BLaER1 treated with 17β-estradiol and CSF1 and Interleukin-3, amounts not matched to agents 10 nM and 100 nM (cell line): Measurements from ENCODE around the gene AKT2.
A peak's percentile ranks its signal among the peaks of the same experiment; 100 is the strongest.

Source experiments
- H3K27ac ChIP-seq, 11 experiments: shearing (Covaris generic); formaldehyde crosslinking; 2 replicates each; pipeline ENCODE4 v1.8.1; 2022
- H3K27me3 ChIP-seq, 11 experiments: shearing (Covaris generic); formaldehyde crosslinking; 2 replicates each; pipeline ENCODE4 v1.8.1; 2022
- H3K36me3 ChIP-seq, 11 experiments: shearing (Covaris generic); formaldehyde crosslinking; 2 replicates each; pipeline ENCODE4 v1.8.1; 2022
- H3K4me1 ChIP-seq, 10 experiments: shearing (Covaris generic); formaldehyde crosslinking; 2 replicates each; pipeline ENCODE4 v1.8.1; 2022
- H3K4me2 ChIP-seq, 11 experiments: shearing (Covaris generic); formaldehyde crosslinking; 2 replicates each; pipeline ENCODE4 v1.8.1; 2022
- H3K4me3 ChIP-seq, 10 experiments: shearing (Covaris generic); formaldehyde crosslinking; 2 replicates each; pipeline ENCODE4 v1.8.1; 2022
- H3K9ac ChIP-seq, 11 experiments: shearing (Covaris generic); formaldehyde crosslinking; 2 replicates each; pipeline ENCODE4 v1.8.1; 2022
- H3K9me3 ChIP-seq, 11 experiments: shearing (Covaris generic); formaldehyde crosslinking; replicated peaks in 1 of 11; 2 replicates each; pipeline ENCODE4 v1.8.1; 2022
- H4K20me1 ChIP-seq, 11 experiments: shearing (Covaris generic); formaldehyde crosslinking; 2 replicates each; pipeline ENCODE4 v1.8.1; 2022
- Cebpa-rat ChIP-seq, 11 experiments: shearing (Covaris generic); IDR thresholded peaks; 2 replicates each; pipeline ENCODE4 v1.8.1; 2022

The AKT2 gene

DNA sequence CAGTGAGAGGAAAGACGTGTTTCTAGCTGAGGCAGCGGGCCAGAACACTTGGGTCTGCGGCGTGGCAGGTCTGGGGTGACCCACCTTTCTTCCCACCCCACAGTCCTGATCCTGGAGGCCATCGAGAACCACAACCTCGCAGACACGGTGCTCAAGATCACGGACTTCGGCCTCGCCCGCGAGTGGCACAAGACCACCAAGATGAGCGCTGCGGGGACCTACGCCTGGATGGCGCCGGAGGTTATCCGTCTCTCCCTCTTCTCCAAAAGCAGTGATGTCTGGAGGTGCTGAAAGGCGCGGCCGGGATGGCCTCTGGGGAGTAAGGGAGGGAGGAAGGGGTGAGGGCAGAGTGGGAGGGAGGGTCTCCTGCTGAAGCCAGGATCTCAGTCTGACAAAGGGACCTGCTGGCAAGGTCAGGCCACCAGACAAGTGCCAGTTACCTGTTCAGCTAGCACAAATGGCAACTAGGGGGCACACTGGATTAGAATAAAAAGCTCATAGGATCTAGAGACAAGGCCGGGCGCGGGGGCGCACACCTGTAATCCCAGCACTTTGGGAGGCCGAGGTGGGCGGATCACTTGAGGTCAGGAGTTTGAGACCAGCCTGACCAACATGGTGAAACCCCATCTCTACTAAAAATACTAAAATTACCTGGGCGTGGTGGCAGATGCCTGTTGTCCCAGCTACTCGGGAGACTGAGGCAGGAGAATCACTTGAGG, 86.7 kb downstream of the AKT2 start:
- H4K20me1 ChIP-seq = no peaks in the 10 kb centered on the region
- H3K4me3 ChIP-seq = no peak overlapping the region
- H3K36me3 ChIP-seq = peaks cover 0 to 28% (median 6%) of the 10 kb centered on the region in 11 experiments; a peak in 10 of 22 replicates
- no peak overlapping the region for H3K4me2 ChIP-seq
- H3K27me3 ChIP-seq = no peaks in the 10 kb centered on the region
- peaks cover 0 to 4% (median 1%) of the 10 kb centered on the region in 10 experiments; a peak in 7 of 20 replicates for H3K4me1 ChIP-seq
- no peak overlapping the region for H3K9ac ChIP-seq
- H3K9me3 ChIP-seq = no peaks in the 10 kb centered on the region
- no peak for TF ChIP-seq Cebpa-rat (IDR thresholded peaks at IDR 0.05)
- H3K27ac ChIP-seq = no peak overlapping the region

DNA sequence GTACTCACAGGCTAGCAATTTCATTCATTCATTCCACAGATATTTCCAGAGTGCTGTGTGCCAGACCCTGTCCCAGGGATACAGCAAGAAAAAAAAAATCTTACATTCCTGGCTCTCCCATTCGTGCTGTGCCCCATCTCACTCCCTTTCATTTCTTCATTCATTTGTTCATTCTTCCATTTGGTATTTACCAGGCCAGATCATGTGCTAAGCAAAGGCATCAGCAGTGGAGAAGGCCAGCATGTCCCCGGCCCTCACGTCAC, 91.6 kb downstream of the AKT2 start:
- Histone ChIP-seq H3K27me3 (no peaks in the 10 kb centered on the region), H3K4me1 (peaks cover 19 to 29% (median 24%) of the 10 kb centered on the region in 10 experiments), H3K4me2 (peak overlapping the region in 7 of 11 experiments; percentile 96 to 99 (median 99); a peak in 8 of 22 replicates), H3K9ac (no peak overlapping the region), H3K9me3 (no peaks in the 10 kb centered on the region), H4K20me1 (peaks cover 0 to 9% (median 0%) of the 10 kb centered on the region in 11 experiments; a peak in 1 of 22 replicates), H3K27ac (no peak overlapping the region), H3K36me3 (peaks cover 0 to 10% (median 0%) of the 10 kb centered on the region in 11 experiments; a peak in 4 of 22 replicates), H3K4me3 (no peak overlapping the region)
- TF ChIP-seq Cebpa-rat (IDR thresholded peaks at IDR 0.05) = no peak

DNA sequence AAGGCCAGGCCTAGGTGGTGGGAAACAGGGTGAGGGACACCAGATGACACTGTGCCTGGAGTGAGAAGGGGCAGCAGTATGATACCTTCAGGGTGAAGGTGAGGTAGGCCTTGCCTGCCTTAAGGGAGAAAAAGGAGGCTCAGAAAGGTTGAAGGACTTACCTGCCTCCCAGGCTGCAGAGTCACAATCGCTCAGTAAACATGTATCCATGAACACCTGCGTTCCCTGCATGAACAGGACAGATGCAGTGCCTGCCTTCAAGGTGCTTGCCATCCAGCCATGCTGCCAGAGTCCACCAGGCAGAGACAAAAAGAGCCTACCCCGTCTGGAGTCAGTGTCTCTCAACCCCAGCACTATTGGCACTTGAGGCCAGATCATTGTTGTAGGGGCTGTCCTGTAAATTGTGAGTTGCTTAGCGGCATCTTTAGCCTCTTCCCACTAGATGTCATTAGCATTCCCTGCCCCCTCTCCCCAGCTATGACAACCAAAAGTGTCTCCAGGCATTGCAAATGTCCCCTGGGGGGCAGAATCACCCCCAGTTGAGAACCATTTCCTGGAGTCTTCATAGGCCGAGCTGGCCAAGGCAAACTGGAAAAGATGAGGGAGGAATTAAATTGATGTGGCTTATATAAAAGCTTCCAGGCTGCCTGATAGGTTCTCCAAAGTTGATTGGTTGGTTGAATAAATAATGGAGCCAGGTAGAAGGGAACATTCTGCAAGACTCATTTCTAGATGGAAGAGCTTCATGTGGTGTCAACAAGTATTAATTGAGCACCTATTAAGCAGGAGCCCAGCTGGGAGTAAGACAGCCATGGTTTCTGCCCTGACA, 92.2 kb downstream of the AKT2 start:
- TF ChIP-seq Cebpa-rat (IDR thresholded peaks at IDR 0.05) = no peak
- H3K36me3 ChIP-seq = peaks cover 0 to 5% (median 0%) of the 10 kb centered on the region in 11 experiments; a peak in 3 of 22 replicates
- no peaks in the 10 kb centered on the region for H3K9me3 ChIP-seq
- no peaks in the 10 kb centered on the region for H3K27me3 ChIP-seq
- no peak overlapping the region for H3K27ac ChIP-seq
- H3K4me1 ChIP-seq = peaks cover 19 to 31% (median 24%) of the 10 kb centered on the region in 10 experiments
- H3K4me3 ChIP-seq = peak overlapping the region in 8 of 10 experiments; percentile 69 to 99 (median 92); a peak in 15 of 20 replicates
- H3K9ac ChIP-seq = peak overlapping the region in 5 of 11 experiments; percentile 89 to 94 (median 92); a peak in 5 of 22 replicates
- H3K4me2 ChIP-seq = peak overlapping the region; percentile 95 to 99 (median 98)
- H4K20me1 ChIP-seq = peaks cover 0 to 9% (median 0%) of the 10 kb centered on the region in 11 experiments; a peak in 1 of 22 replicates

DNA sequence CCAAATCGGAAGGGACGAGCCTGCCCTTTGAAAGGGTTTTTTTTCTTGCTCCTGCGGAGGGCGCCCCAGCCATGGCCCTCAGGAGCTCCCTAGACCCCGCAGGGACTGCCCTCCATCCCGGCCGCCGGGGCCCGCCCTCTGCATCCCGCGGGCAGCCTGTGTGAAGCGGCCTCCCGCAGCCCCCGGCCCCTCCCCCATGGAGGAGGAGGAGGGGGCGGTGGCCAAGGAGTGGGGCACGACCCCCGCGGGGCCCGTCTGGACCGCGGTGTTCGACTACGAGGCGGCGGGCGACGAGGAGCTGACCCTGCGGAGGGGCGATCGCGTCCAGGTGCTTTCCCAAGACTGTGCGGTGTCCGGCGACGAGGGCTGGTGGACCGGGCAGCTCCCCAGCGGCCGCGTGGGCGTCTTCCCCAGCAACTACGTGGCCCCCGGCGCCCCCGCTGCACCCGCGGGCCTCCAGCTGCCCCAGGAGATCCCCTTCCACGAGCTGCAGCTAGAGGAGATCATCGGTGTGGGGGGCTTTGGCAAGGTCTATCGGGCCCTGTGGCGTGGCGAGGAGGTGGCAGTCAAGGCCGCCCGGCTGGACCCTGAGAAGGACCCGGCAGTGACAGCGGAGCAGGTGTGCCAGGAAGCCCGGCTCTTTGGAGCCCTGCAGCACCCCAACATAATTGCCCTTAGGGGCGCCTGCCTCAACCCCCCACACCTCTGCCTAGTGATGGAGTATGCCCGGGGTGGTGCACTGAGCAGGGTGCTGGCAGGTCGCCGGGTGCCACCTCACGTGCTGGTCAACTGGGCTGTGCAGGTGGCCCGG, 93.1 kb downstream of the AKT2 start:
- peaks cover 19 to 31% (median 24%) of the 10 kb centered on the region in 10 experiments for H3K4me1 ChIP-seq
- peak overlapping the region; percentile 69 to 99 (median 92) for H3K4me3 ChIP-seq
- peak overlapping the region in 10 of 11 experiments; percentile 24 to 91 (median 82); a peak in 11 of 22 replicates for H3K27ac ChIP-seq
- no peak for TF ChIP-seq Cebpa-rat (IDR thresholded peaks at IDR 0.05)
- H3K4me2 ChIP-seq = peak overlapping the region; percentile 95 to 99 (median 98)
- peaks cover 0 to 9% (median 0%) of the 10 kb centered on the region in 11 experiments; a peak in 1 of 22 replicates for H4K20me1 ChIP-seq
- no peaks in the 10 kb centered on the region for H3K27me3 ChIP-seq
- H3K36me3 ChIP-seq = no peaks in the 10 kb centered on the region; a peak in 1 of 22 replicates
- peak overlapping the region; percentile 82 to 94 (median 88) for H3K9ac ChIP-seq
- no peaks in the 10 kb centered on the region for H3K9me3 ChIP-seq

DNA sequence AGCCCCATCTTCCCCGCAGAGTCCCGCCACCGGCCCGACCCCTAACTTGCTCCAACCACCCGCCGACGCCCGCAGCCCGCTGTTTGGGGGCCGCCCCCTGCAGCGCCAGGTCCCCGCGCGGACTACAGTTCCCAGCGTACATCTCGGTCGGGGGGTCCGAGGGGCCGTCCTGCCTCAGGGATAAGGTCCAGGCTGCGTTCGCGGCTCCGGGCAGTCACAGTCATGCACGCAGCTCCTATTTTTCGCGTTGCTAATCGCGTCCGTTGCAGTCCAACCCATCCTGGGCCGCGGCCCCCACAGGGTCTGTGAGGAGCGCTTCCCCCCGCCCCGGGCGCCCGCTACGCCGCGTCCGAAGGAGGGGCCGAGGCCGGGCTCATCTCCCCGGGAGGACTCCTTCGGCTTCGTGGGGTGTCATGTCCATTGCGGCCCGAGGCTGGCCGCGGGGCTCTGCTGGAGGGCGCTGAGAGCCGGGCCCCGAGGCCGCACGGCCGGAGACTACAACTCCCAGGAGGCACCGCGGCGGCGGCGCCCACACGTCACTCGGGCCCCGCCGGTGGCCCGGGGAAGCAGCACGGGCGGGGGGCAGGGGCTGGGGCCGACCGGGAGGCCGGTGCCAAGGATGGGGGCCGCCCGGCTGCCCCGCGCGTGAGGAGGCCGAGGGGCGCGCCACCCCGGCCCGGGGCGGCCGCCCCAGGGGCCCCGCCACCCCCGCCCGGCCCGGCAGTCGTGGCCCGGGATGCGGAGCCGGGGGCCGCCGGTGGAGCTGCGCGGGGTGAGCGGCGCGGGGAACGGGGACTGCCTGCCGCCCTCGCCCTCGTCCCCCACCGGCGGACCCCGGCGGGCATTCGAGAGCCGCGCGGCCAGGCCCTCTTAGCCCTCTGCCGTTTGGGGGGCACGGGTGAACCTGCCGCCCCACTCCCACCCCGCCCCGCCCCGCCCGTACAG, 94.0 kb downstream of the AKT2 start, which contains the start of gene MAP3K10:
Gene MAP3K10, plus strand, starts transcription at position 536 of the 945 bp plus-strand sequence. CDS start 606 bp downstream, outside the sequence.
- Histone ChIP-seq H4K20me1 (peaks cover 0 to 9% (median 0%) of the 10 kb centered on the region in 11 experiments; a peak in 1 of 22 replicates), H3K9ac (peak within 1 kb of the TSS; percentile 82 to 94 (median 88)), H3K4me2 (peak within 1 kb of the TSS; percentile 95 to 99 (median 98)), H3K27me3 (no peaks in the 10 kb centered on the region), H3K9me3 (no peaks in the 10 kb centered on the region), H3K4me1 (peaks cover 19 to 31% (median 24%) of the 10 kb centered on the region in 10 experiments), H3K36me3 (no peaks in the 10 kb centered on the region), H3K27ac (peak within 1 kb of the TSS; percentile 71 to 91 (median 83)), H3K4me3 (peak within 1 kb of the TSS; percentile 69 to 99 (median 92))
- TF ChIP-seq Cebpa-rat (IDR thresholded peaks at IDR 0.05) = no peak

DNA sequence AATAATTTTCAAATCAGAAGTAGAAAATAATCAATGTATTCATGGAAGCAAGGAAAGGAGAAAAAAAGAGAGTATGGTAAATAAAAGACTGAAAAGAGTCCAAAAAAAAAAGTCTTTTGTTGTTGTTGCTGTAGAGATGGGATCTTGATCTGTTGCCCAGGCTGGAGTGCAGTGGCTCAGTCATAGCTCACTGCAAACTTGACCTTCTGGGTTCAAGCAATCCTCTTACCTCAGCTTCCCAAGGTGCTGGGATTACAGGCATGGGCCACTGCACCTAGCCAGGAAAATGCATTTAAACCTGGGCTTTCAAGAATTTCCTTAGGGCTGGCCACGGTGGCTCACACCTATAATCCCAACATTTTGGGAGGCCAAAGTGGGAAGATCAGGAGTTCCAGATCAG, 100.9 kb downstream of the AKT2 start:
- no peak for TF ChIP-seq Cebpa-rat (IDR thresholded peaks at IDR 0.05)
- Histone ChIP-seq H3K27ac (no peak overlapping the region), H3K36me3 (no peaks in the 10 kb centered on the region), H3K4me1 (peaks cover 0 to 6% (median 0%) of the 10 kb centered on the region in 10 experiments; a peak in 4 of 20 replicates), H4K20me1 (no peaks in the 10 kb centered on the region), H3K9me3 (no peaks in the 10 kb centered on the region), H3K9ac (no peak overlapping the region), H3K27me3 (no peaks in the 10 kb centered on the region), H3K4me2 (no peak overlapping the region), H3K4me3 (no peak overlapping the region)
